ENCODE measurements around the gene SERGEF.

The SERGEF gene

GRCh38 chr11:17822401-17822781 is 190.5 kb downstream of the SERGEF start:
- Histone ChIP-seq H4K20me1 (ENCODE audit: insufficient read depth, low read length) (no peaks in the 10 kb centered on the region), H2AFZ (ENCODE audit: low read length) (no peak overlapping the region), H3K4me3 (ENCODE audit: low read length) (no peak overlapping the region), H3K9me3 (replicated peaks; ENCODE audit: insufficient read depth, low read length) (no peaks in the 10 kb centered on the region), H3K4me1 (ENCODE audit: low read length) (no peaks in the 10 kb centered on the region), H3K9ac (ENCODE audit: low read length) (no peak overlapping the region), H3K27ac (ENCODE audit: low read length) (no peak overlapping the region), H3K27me3 (replicated peaks; ENCODE audit: insufficient read depth, low read length) (no peaks in the 10 kb centered on the region), H3F3A (ENCODE audit: insufficient read depth, low read length) (no peaks in the 10 kb centered on the region), H3K36me3 (replicated peaks; ENCODE audit: insufficient read depth, low read length) (no peaks in the 10 kb centered on the region), H3K79me2 (ENCODE audit: low read length) (no peaks in the 10 kb centered on the region), H3K4me2 (ENCODE audit: low read depth, low read length) (no peak overlapping the region), H3K9me2 (replicated peaks; ENCODE audit: insufficient read depth, low read length) (no peaks in the 10 kb centered on the region)
- TF ChIP-seq EZH2 (optimal IDR thresholded peaks at IDR 0.05; ENCODE audit: low read depth, low read length) (no peak), CTCF (IDR thresholded peaks at IDR 0.05; ENCODE audit: low read length) (no peak), EZH2phosphoT487 (IDR thresholded peaks at IDR 0.05; ENCODE audit: low read length) (no peak)
- no peak for DNase-seq

- no peaks in the 10 kb centered on the region for H3K9me2 ChIP-seq (replicated peaks; ENCODE audit: insufficient read depth, low read length)
- no peaks in the 10 kb centered on the region for H3K36me3 ChIP-seq (replicated peaks; ENCODE audit: insufficient read depth, low read length)
- H3K4me2 ChIP-seq (ENCODE audit: low read depth, low read length), result no peak overlapping the region
- H4K20me1 ChIP-seq (ENCODE audit: insufficient read depth, low read length), result no peaks in the 10 kb centered on the region
- no peak overlapping the region for H3K4me3 ChIP-seq (ENCODE audit: low read length)
- H3K79me2 ChIP-seq (ENCODE audit: low read length), result no peaks in the 10 kb centered on the region
- no peaks in the 10 kb centered on the region for H3F3A ChIP-seq (ENCODE audit: insufficient read depth, low read length)
- no peak overlapping the region for H3K9ac ChIP-seq (ENCODE audit: low read length)
- no peaks in the 10 kb centered on the region for H3K9me3 ChIP-seq (replicated peaks; ENCODE audit: insufficient read depth, low read length)
- H3K4me1 ChIP-seq (ENCODE audit: low read length), result no peaks in the 10 kb centered on the region
- TF ChIP-seq EZH2 (optimal IDR thresholded peaks at IDR 0.05; ENCODE audit: low read depth, low read length), result no peak
- TF ChIP-seq CTCF (IDR thresholded peaks at IDR 0.05; ENCODE audit: low read length), result no peak
- TF ChIP-seq EZH2phosphoT487 (IDR thresholded peaks at IDR 0.05; ENCODE audit: low read length), result no peak
- no peak for DNase-seq
- no peak overlapping the region for H2AFZ ChIP-seq (ENCODE audit: low read length)
- no peak overlapping the region for H3K27ac ChIP-seq (ENCODE audit: low read length)
- no peaks in the 10 kb centered on the region for H3K27me3 ChIP-seq (replicated peaks; ENCODE audit: insufficient read depth, low read length)
These were observed 191.0 kb downstream of the SERGEF start for GRCh38 chr11:17821648-17822400.

GRCh38 chr11:17816232-17816931 is 196.5 kb downstream of the SERGEF start:
- Histone ChIP-seq H3F3A (ENCODE audit: insufficient read depth, low read length) (no peaks in the 10 kb centered on the region), H3K4me3 (ENCODE audit: low read length) (no peak overlapping the region), H3K9me3 (replicated peaks; ENCODE audit: insufficient read depth, low read length) (no peaks in the 10 kb centered on the region), H3K9me2 (replicated peaks; ENCODE audit: insufficient read depth, low read length) (no peaks in the 10 kb centered on the region), H4K20me1 (ENCODE audit: insufficient read depth, low read length) (no peaks in the 10 kb centered on the region), H3K79me2 (ENCODE audit: low read length) (no peaks in the 10 kb centered on the region), H2AFZ (ENCODE audit: low read length) (no peak overlapping the region), H3K4me2 (ENCODE audit: low read depth, low read length) (no peak overlapping the region), H3K27ac (ENCODE audit: low read length) (no peak overlapping the region), H3K9ac (ENCODE audit: low read length) (no peak overlapping the region), H3K36me3 (replicated peaks; ENCODE audit: insufficient read depth, low read length) (no peaks in the 10 kb centered on the region), H3K4me1 (ENCODE audit: low read length) (no peaks in the 10 kb centered on the region), H3K27me3 (replicated peaks; ENCODE audit: insufficient read depth, low read length) (no peaks in the 10 kb centered on the region)
- TF ChIP-seq EZH2phosphoT487 (IDR thresholded peaks at IDR 0.05; ENCODE audit: low read length) (no peak), CTCF (IDR thresholded peaks at IDR 0.05; ENCODE audit: low read length) (no peak), EZH2 (optimal IDR thresholded peaks at IDR 0.05; ENCODE audit: low read depth, low read length) (no peak)
- DNase-seq, result no peak
